Measurements from ENCODE around the gene APOLD1.
"Not testable (repeated sequence)": the region's sequence is repeated elsewhere in the genome, so short reads cannot be mapped to it uniquely, and the experiment has no call there.

APOLD1 gene

DNA sequence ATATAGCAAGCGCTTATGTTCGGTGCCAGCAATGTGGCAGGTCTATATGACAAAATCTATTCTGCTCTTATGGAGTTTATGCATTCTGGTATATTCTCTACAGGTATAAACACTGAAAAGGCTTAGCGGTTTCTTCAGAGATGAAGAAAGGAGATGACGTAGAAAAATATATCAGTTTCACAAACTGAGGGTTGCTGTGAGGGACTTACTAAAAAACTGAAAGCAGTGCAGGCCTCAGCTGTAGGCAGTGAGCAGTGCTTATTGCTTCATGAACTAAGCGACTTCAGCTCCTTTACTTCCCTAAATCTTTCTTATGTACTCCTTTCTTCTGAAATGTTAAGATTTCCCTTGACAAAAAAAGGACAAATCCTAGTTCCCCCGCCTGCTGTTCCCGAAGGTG is 32.2 kb downstream of the APOLD1 start:
- no peak overlapping the region for H3K4me3 ChIP-seq (IDR thresholded peaks at IDR 0.05; ENCODE audit: insufficient read depth, low read depth, low read length)

DNA sequence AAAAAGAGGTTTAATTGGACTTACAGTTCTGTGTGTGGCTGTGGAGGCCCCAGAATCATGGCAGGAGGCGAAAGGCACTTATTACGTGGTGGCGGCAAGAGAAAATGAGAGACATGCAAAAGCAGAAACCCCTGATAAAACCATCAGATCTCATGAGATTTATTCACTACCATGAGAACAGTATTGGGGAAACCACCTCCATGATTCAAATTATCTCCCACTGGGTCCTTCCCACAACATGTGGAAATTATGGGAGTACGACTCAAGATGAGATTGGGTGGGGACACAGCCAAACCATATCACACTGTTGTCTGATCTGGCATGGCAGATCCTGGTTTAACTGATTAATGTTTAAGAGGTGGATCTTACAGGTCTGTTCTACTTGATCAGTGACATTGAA is 33.2 kb downstream of the APOLD1 start:
- Histone ChIP-seq H3K27me3 (ENCODE audit: insufficient read depth, low read depth) (no peaks in the 10 kb centered on the region), H2AFZ (ENCODE audit: low read depth) (no peak overlapping the region), H3K4me3 (IDR thresholded peaks at IDR 0.05; ENCODE audit: insufficient read depth, low read depth, low read length) (no peak overlapping the region), H3K36me3 (ENCODE audit: insufficient read depth) (peaks cover 6% of the 10 kb centered on the region; the same call in 1 of the 2 replicates), H3K27ac (no peak overlapping the region), H3K79me2 (ENCODE audit: insufficient read depth, low read depth) (peaks cover 60% of the 10 kb centered on the region), H4K20me1 (ENCODE audit: insufficient read depth) (no peaks in the 10 kb centered on the region), H3K4me1 (ENCODE audit: low read depth, poor library complexity, severe bottlenecking) (peaks cover 31% of the 10 kb centered on the region), H3K4me2 (no peak overlapping the region), H3K9ac (no peak overlapping the region)
- TF ChIP-seq, protein P1, sequence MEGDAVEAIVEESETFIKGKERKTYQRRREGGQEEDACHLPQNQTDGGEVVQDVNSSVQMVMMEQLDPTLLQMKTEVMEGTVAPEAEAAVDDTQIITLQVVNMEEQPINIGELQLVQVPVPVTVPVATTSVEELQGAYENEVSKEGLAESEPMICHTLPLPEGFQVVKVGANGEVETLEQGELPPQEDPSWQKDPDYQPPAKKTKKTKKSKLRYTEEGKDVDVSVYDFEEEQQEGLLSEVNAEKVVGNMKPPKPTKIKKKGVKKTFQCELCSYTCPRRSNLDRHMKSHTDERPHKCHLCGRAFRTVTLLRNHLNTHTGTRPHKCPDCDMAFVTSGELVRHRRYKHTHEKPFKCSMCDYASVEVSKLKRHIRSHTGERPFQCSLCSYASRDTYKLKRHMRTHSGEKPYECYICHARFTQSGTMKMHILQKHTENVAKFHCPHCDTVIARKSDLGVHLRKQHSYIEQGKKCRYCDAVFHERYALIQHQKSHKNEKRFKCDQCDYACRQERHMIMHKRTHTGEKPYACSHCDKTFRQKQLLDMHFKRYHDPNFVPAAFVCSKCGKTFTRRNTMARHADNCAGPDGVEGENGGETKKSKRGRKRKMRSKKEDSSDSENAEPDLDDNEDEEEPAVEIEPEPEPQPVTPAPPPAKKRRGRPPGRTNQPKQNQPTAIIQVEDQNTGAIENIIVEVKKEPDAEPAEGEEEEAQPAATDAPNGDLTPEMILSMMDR (conservative IDR thresholded peaks at IDR 0.05; ENCODE audit: low read depth, low read length): no peak

More for the DNA sequence above, 32.2 kb downstream of the APOLD1 start:
- Histone ChIP-seq H3K4me1 (ENCODE audit: low read depth, poor library complexity, severe bottlenecking) (peaks cover 35% of the 10 kb centered on the region), H3K36me3 (ENCODE audit: insufficient read depth) (peaks cover 6% of the 10 kb centered on the region; the same call in 1 of the 2 replicates), H2AFZ (ENCODE audit: low read depth) (no peak overlapping the region), H3K79me2 (ENCODE audit: insufficient read depth, low read depth) (peaks cover 65% of the 10 kb centered on the region), H3K27me3 (ENCODE audit: insufficient read depth, low read depth) (no peaks in the 10 kb centered on the region), H3K27ac (no peak overlapping the region), H4K20me1 (ENCODE audit: insufficient read depth) (no peaks in the 10 kb centered on the region), H3K4me2 (no peak overlapping the region), H3K9ac (no peak overlapping the region)
- TF ChIP-seq, protein P1 (conservative IDR thresholded peaks at IDR 0.05; ENCODE audit: low read depth, low read length): no peak

DNA sequence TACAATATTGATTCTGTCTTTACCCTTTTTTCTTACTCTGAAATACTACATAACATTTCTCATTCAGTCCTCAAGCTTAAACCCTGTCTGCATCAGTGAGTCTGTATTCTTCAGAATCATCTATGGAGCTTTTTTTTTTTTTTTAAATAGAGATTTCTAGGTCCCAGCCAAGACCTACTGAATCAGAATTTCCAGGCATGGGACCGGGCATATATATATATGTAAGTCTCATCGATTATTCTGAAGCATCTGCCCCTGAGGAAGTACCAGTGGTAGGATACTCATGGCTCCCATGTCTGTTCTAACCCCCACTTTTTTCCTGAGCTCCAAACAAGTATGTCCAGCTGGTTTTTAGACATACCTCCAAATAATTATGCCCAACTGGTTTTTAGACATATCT is 33.8 kb downstream of the APOLD1 start:
- peaks cover 6% of the 10 kb centered on the region; the same call in 1 of the 2 replicates for H3K36me3 ChIP-seq (ENCODE audit: insufficient read depth)
- H3K79me2 ChIP-seq (ENCODE audit: insufficient read depth, low read depth): peaks cover 55% of the 10 kb centered on the region
- TF ChIP-seq, protein P1 (conservative IDR thresholded peaks at IDR 0.05; ENCODE audit: low read depth, low read length): no peak
- H3K4me2 ChIP-seq: no peak overlapping the region
- no peaks in the 10 kb centered on the region for H4K20me1 ChIP-seq (ENCODE audit: insufficient read depth)
- H3K9ac ChIP-seq: no peak overlapping the region
- H3K27me3 ChIP-seq (ENCODE audit: insufficient read depth, low read depth): no peaks in the 10 kb centered on the region
- H3K27ac ChIP-seq: no peak overlapping the region
- H3K4me3 ChIP-seq (IDR thresholded peaks at IDR 0.05; ENCODE audit: insufficient read depth, low read depth, low read length): no peak overlapping the region
- peaks cover 29% of the 10 kb centered on the region for H3K4me1 ChIP-seq (ENCODE audit: low read depth, poor library complexity, severe bottlenecking)
- no peak overlapping the region for H2AFZ ChIP-seq (ENCODE audit: low read depth)

DNA sequence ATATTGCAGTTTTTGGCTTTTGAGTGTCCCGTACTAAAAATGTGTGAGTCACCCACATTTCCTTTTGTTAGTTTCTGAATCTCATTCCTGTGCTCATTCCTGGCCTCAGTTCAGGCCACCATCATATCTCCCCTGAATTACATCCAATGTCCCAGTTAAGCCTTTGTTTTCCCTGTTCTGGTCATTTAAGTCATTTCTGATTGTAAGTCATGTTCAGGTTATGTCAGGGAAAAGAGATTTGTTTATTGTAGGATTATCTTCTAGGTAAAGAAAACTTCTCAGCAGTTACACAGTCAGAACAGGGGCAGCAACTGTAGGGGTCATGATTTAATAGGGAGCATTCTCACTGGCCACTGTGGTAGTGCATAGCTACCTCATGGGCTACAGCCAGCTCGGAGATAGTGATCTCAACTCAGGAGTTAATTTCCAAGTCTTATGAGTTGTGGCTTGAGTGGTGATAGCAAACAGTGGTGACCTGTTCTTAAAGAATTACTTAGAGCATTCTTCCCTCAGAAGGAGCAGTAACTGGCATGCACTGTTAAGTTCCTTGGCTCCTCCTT is 34.4 kb downstream of the APOLD1 start:
- no peak overlapping the region for H2AFZ ChIP-seq (ENCODE audit: low read depth)
- H3K27ac ChIP-seq: no peak overlapping the region
- peaks cover 49% of the 10 kb centered on the region for H3K79me2 ChIP-seq (ENCODE audit: insufficient read depth, low read depth)
- H4K20me1 ChIP-seq (ENCODE audit: insufficient read depth): no peaks in the 10 kb centered on the region
- peaks cover 6% of the 10 kb centered on the region; the same call in 1 of the 2 replicates for H3K36me3 ChIP-seq (ENCODE audit: insufficient read depth)
- no peak overlapping the region for H3K9ac ChIP-seq
- H3K27me3 ChIP-seq (ENCODE audit: insufficient read depth, low read depth): no peaks in the 10 kb centered on the region
- H3K4me3 ChIP-seq (IDR thresholded peaks at IDR 0.05; ENCODE audit: insufficient read depth, low read depth, low read length): no peak overlapping the region
- peaks cover 23% of the 10 kb centered on the region for H3K4me1 ChIP-seq (ENCODE audit: low read depth, poor library complexity, severe bottlenecking)
- TF ChIP-seq, protein P1 (conservative IDR thresholded peaks at IDR 0.05; ENCODE audit: low read depth, low read length): no peak
- no peak overlapping the region for H3K4me2 ChIP-seq

DNA sequence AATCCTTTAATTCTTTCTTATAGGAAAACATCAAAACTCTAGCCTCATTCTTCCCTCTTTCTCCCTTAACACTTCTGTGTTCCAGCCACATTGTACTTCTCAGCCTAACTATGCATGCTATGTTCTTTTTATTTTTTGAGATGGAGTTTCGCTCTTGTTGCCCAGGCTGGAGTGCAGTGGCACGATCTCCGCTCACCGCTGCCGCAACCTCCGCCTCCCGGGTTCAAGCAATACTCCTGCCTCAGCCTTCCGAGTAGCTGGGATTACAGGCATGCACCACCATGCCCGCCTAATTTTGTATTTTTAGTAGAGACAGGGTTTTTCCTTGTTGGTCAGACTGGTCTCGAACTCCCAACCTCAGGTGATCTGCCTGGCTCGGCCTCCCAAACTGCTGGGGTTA is 34.9 kb downstream of the APOLD1 start:
- H3K4me1 ChIP-seq (ENCODE audit: low read depth, poor library complexity, severe bottlenecking): peaks cover 17% of the 10 kb centered on the region
- not testable (repeated sequence) for H4K20me1 ChIP-seq (ENCODE audit: insufficient read depth); H2AFZ ChIP-seq (ENCODE audit: low read depth); H3K4me2 ChIP-seq; H3K36me3 ChIP-seq (ENCODE audit: insufficient read depth); H3K4me3 ChIP-seq (IDR thresholded peaks at IDR 0.05; ENCODE audit: insufficient read depth, low read depth, low read length); H3K27me3 ChIP-seq (ENCODE audit: insufficient read depth, low read depth); H3K27ac ChIP-seq; H3K9ac ChIP-seq
- H3K79me2 ChIP-seq (ENCODE audit: insufficient read depth, low read depth): peaks cover 45% of the 10 kb centered on the region; the same call in 1 of the 2 replicates

All from KMS-11 (cell line).